ENCODE measurements around the gene NDST4.

NDST4 gene

GRCh38 chr4:114782415-114783214 lies 330.8 kb downstream of the NDST4 start:
- DNase-seq: no peak

GRCh38 chr4:114780205-114780604 lies 333.2 kb downstream of the NDST4 start:
- no peak for DNase-seq

Data from CD4-positive, alpha-beta T cell treated with Interferon gamma for 1 hour (primary cell).